HCT116 (cell line): ENCODE data around the gene CD248. TPM values are rescaled to one million over a fixed set of nuclear protein-coding genes. Genes with fewer than 3 reads are reported as not detected.

ENCODE experiments used
- ATAC-seq: fragments of 200-7000 bp; cut with Tn5 transposase; 2 replicates; pipeline ENCODE4 v1.9.1; 2020; ENCODE audit warnings: mild to moderate bottlenecking, moderate library complexity
- BruUV-seq: library from RNA; stranded (reverse); fragments of 400-500 nt; replicated peaks from 2 replicates; lab custom pipeline; 2021; lab: Mats Ljungman, UMichigan
- CTCF ChIA-PET: fragments of 300-600 bp; sonication (Branson Sonifier 250); formaldehyde crosslinking; loops from one replicate; lab custom pipeline; 2021; ENCODE audit warnings: antibody characterized with exemption; lab: Charles Lee
- POLR2A ChIA-PET: fragments of 300-600, 350-600 bp; sonication (Branson Sonifier 250); formaldehyde crosslinking; loops from one replicate; lab custom pipeline; 2021; ENCODE audit warnings: antibody characterized with exemption; lab: Charles Lee
- RAD21 ChIA-PET, 2 experiments: fragments of 300-600 bp; sonication (Branson Sonifier 250); formaldehyde crosslinking; loops; one replicate each; lab custom pipeline; 2023; ENCODE audit warnings: low total read pairs in 2 of 2; ENCODE audit not compliant: uncharacterized antibody in 2 of 2, unreplicated experiment in 2 of 2, low non-redundant PET in 1 of 2; lab: Charles Lee
- DNase-seq: peaks from one replicate; pipeline ENCODE4 v3.0.0-alpha.2; 2010; ENCODE audit warnings: low read depth, low spot score
- H2AFZ ChIP-seq: fragments of 200-600 bp; shearing (Covaris generic), sonication (generic); 2 replicates; pipeline ENCODE4 v1.6.1; 2017; ENCODE audit warnings: low read depth, mixed run types, mixed read lengths, antibody characterized with exemption, low read length; ENCODE audit not compliant: poor library complexity, severe bottlenecking
- H3K27ac ChIP-seq: 2 replicates; pipeline ENCODE4 v1.5.1; 2012; ENCODE audit warnings: low read depth, low read length
- H3K27me3 ChIP-seq: fragments of 200-600 bp; sonication (generic); 2 replicates; pipeline ENCODE4 v1.6.1; 2016; ENCODE audit warnings: mixed run types, low read length, mixed read lengths; ENCODE audit not compliant: insufficient read depth
- H3K36me3 ChIP-seq, 2 experiments: fragments of 200-500 bp in 1 of 2; fragments of 200-600 bp in 1 of 2; sonication (Bioruptor generic) in 1 of 2; sonication (generic) in 1 of 2; 2 replicates each; pipeline versions ENCODE4 v1.5.1 to v1.6.1; 2014 to 2016; ENCODE audit warnings: low read length in 2 of 2, inconsistent platforms in 1 of 2, mixed read lengths in 1 of 2, mixed run types in 1 of 2; ENCODE audit not compliant: insufficient read depth in 2 of 2, control insufficient read depth in 1 of 2
- H3K4me1 ChIP-seq, 2 experiments: fragments of 200-600 bp in 1 of 2; sonication (generic) in 1 of 2; 2 replicates each; pipeline versions ENCODE4 v1.5.1 to v1.6.1; 2012 to 2017; ENCODE audit warnings: low read length in 2 of 2, inconsistent platforms in 1 of 2, mild to moderate bottlenecking in 1 of 2, mixed read lengths in 1 of 2, mixed run types in 1 of 2, moderate library complexity in 1 of 2; ENCODE audit not compliant: insufficient read depth in 2 of 2, control insufficient read depth in 1 of 2
- H3K4me2 ChIP-seq: fragments of 200-600 bp; sonication (generic); 2 replicates; pipeline ENCODE4 v1.6.1; 2017; ENCODE audit warnings: mixed run types, low read length, mixed read lengths
- H3K4me3 ChIP-seq, 2 experiments: fragments of 200-600 bp in 1 of 2; sonication (generic) in 1 of 2; replicated peaks in 1 of 2; 2 replicates each; pipeline ENCODE4 v1.5.1; 2011 to 2016; ENCODE audit warnings: low read length in 2 of 2, control low read depth in 1 of 2, low read depth in 1 of 2, mild to moderate bottlenecking in 1 of 2, mixed read lengths in 1 of 2, mixed run types in 1 of 2
- H3K79me2 ChIP-seq: fragments of 200-600 bp; sonication (generic); 2 replicates; pipeline ENCODE4 v1.6.1; 2017; ENCODE audit warnings: mild to moderate bottlenecking, mixed run types, low read length, moderate library complexity, mixed read lengths; ENCODE audit not compliant: insufficient read depth
- H3K9ac ChIP-seq: fragments of 200-600 bp; sonication (generic); 2 replicates; pipeline ENCODE4 v1.6.1; 2016; ENCODE audit warnings: low read length, mixed read lengths
- H3K9me2 ChIP-seq: fragments of 200-600 bp; sonication (generic), shearing (Covaris generic); 2 replicates; pipeline ENCODE4 v1.6.1; 2017; ENCODE audit warnings: mixed run types, mild to moderate bottlenecking, moderate library complexity; ENCODE audit not compliant: insufficient read depth
- H3K9me3 ChIP-seq, 2 experiments: fragments of 200-500 bp in 1 of 2; fragments of 200-600 bp in 1 of 2; sonication (Bioruptor generic) in 1 of 2; sonication (generic) in 1 of 2; 2 replicates each; pipeline ENCODE4 v1.6.1; 2014 to 2017; ENCODE audit warnings: low read length in 2 of 2, mixed read lengths in 2 of 2, inconsistent platforms in 1 of 2, low read depth in 1 of 2, mild to moderate bottlenecking in 1 of 2, mixed run types in 1 of 2, moderate library complexity in 1 of 2; ENCODE audit not compliant: control insufficient read depth in 1 of 2, insufficient read depth in 1 of 2
- H4K20me1 ChIP-seq: fragments of 200-600 bp; sonication (generic), shearing (Covaris generic); 2 replicates; pipeline ENCODE4 v1.6.1; 2017; ENCODE audit warnings: mixed run types, mild to moderate bottlenecking, moderate library complexity; ENCODE audit not compliant: insufficient read depth
- EGR1 ChIP-seq: IDR thresholded peaks from 2 replicates; pipeline ENCODE4 v1.6.1; 2012; ENCODE audit warnings: low read depth
- EZH2phosphoT487 ChIP-seq: fragments of 200-600 bp; IDR thresholded peaks from 2 replicates; pipeline ENCODE4 v1.6.1; 2018; ENCODE audit warnings: antibody characterized with exemption, borderline replicate concordance
- FOSL1 ChIP-seq: IDR thresholded peaks from 2 replicates; pipeline ENCODE4 v1.6.1; 2012; ENCODE audit warnings: low read depth
- POLR2AphosphoS5 ChIP-seq: IDR thresholded peaks from 2 replicates; pipeline ENCODE4 v1.6.1; 2011; ENCODE audit warnings: mild to moderate bottlenecking, low read depth, low read length, moderate library complexity
- REST ChIP-seq: IDR thresholded peaks from 2 replicates; pipeline ENCODE4 v1.6.1; 2012; ENCODE audit warnings: low read depth
- SIN3A ChIP-seq: IDR thresholded peaks from 2 replicates; pipeline ENCODE4 v1.6.1; 2012; ENCODE audit warnings: low read depth
- SRF ChIP-seq: IDR thresholded peaks from 2 replicates; pipeline ENCODE4 v1.6.1; 2012; ENCODE audit warnings: low read depth
- TCF7L2 ChIP-seq: IDR thresholded peaks from 2 replicates; pipeline ENCODE4 v1.7.0; 2011; ENCODE audit warnings: borderline replicate concordance, inconsistent platforms; ENCODE audit not compliant: insufficient read depth, insufficient read length; ENCODE audit errors: extremely low read depth
- ZFX ChIP-seq: fragments of 450-650 bp; IDR thresholded peaks from 2 replicates; pipeline ENCODE4 v1.6.1; 2017
- intact Hi-C: fragments of 100-400 bp; cut with micrococcal nuclease; formaldehyde crosslinking; loops from 2 replicates; pipeline ENCODE4 v1.10.0; 2022
- total RNA-seq: library from RNA; stranded (reverse); gene quantifications from one replicate; pipeline ENCODE4 v1.2.1, GENCODE V29; 2021; ENCODE audit not compliant: unreplicated experiment

The CD248 gene
- total RNA-seq, 1 experiment from 2014 or later: 0.32 TPM

GRCh38 chr11:66340596-66341501, 24.0 kb upstream of the CD248 start:
- Histone ChIP-seq H3K79me2 (peaks cover 26% of the 10 kb centered on the region), H3K4me2 (no peak overlapping the region), H3K9me2 (no peaks in the 10 kb centered on the region), H4K20me1 (no peaks in the 10 kb centered on the region), H3K36me3 (peaks cover 8 to 12% of the 10 kb centered on the region in 2 experiments; a peak in 3 of 4 replicates), H3K4me3 (no peak overlapping the region), H3K9me3 (no peaks in the 10 kb centered on the region), H3K9ac (no peak overlapping the region), H3K4me1 (peaks cover 25 to 44% of the 10 kb centered on the region in 2 experiments), H3K27me3 (no peaks in the 10 kb centered on the region), H3K27ac (no peak overlapping the region), H2AFZ (no peak overlapping the region)
- TF ChIP-seq ZFX: no peak
- no peak for TF ChIP-seq SIN3A
- no peak for TF ChIP-seq POLR2AphosphoS5
- TF ChIP-seq TCF7L2: no peak
- no peak for TF ChIP-seq FOSL1
- no peak for TF ChIP-seq REST
- TF ChIP-seq EZH2phosphoT487: no peak
- TF ChIP-seq SRF: no peak
- TF ChIP-seq EGR1: no peak
- no peak for ATAC-seq
- CTCF ChIA-PET: no interaction called here
- DNase-seq: no peak
- RAD21 ChIA-PET: no interaction called here
- POLR2A ChIA-PET: no interaction called here
- intact Hi-C loops: no loop called here
- no TSS peak for BruUV-seq
